Activated CD8-positive, alpha-beta memory T cell treated with anti-CD3 and anti-CD28 coated beads for 1 hour (primary cell): Measurements from ENCODE around the gene COL23A1.
"Not testable (repeated sequence)": the region's sequence is repeated elsewhere in the genome, so short reads cannot be mapped to it uniquely, and the experiment has no call there.

Experiments
- DNase-seq, 2 donors: peaks; one replicate each; pipeline ENCODE4 v3.0.0-alpha.2; 2020; ENCODE audit warnings: low read depth in 1 of 2; ENCODE audit errors: extremely low read depth in 1 of 2

Gene COL23A1

GRCh38 chr5:178236679-178237078 lies 353.5 kb downstream of the COL23A1 start:
- DNase-seq, result no peak

- DNase-seq, result no peak
These were observed 354.1 kb downstream of the COL23A1 start for GRCh38 chr5:178236126-178236525.

GRCh38 chr5:178235588-178235974 lies 354.6 kb downstream of the COL23A1 start:
- no peak for DNase-seq

GRCh38 chr5:178234750-178235587 lies 355.2 kb downstream of the COL23A1 start:
- peak; percentile 57 to 66 for DNase-seq

GRCh38 chr5:178234121-178234749 lies 356.0 kb downstream of the COL23A1 start:
- no peak for DNase-seq

GRCh38 chr5:178232920-178233429 lies 357.2 kb downstream of the COL23A1 start:
- DNase-seq, result no peak

GRCh38 chr5:178232124-178232919 lies 357.9 kb downstream of the COL23A1 start, which contains the start of gene PHYKPL:
PHYKPL (minus strand) TSS chr5:178232802; CDS start chr5:178232550, 252 bp downstream.
- DNase-seq, result peak in 1 of 2 donors; percentile 51

- no peak for DNase-seq
These were observed 358.6 kb downstream of the COL23A1 start for GRCh38 chr5:178231539-178232123.

- DNase-seq, result no peak
These were observed 359.2 kb downstream of the COL23A1 start for GRCh38 chr5:178230879-178231538.

- DNase-seq, result no peak
These were observed 360.3 kb downstream of the COL23A1 start for GRCh38 chr5:178229861-178230260.

GRCh38 chr5:178229111-178229510 lies 361.1 kb downstream of the COL23A1 start:
- DNase-seq, result not testable (repeated sequence)

- DNase-seq, result no peak
These were observed 361.6 kb downstream of the COL23A1 start for GRCh38 chr5:178228609-178229008.

GRCh38 chr5:178227929-178228328 lies 362.3 kb downstream of the COL23A1 start:
- no peak for DNase-seq

- DNase-seq, result no peak
These were observed 363.0 kb downstream of the COL23A1 start for GRCh38 chr5:178227138-178227659.

- no peak for DNase-seq
These were observed 365.0 kb downstream of the COL23A1 start for GRCh38 chr5:178225174-178225573.

- DNase-seq, result no peak
These were observed 365.8 kb downstream of the COL23A1 start for GRCh38 chr5:178224403-178224802.

- no peak for DNase-seq
These were observed 366.3 kb downstream of the COL23A1 start for GRCh38 chr5:178223828-178224335.

GRCh38 chr5:178223196-178223773 lies 366.9 kb downstream of the COL23A1 start:
- no peak for DNase-seq

GRCh38 chr5:178222292-178222691 lies 367.9 kb downstream of the COL23A1 start:
- DNase-seq, result no peak
